HepG2 (cell line): ENCODE measurements around the gene KCNMA1. TPM values are rescaled to one million over a fixed set of nuclear protein-coding genes. Genes with fewer than 3 reads are reported as not detected.

Experiments used
- ATAC-seq: fragments of 200-7000 bp; cut with Tn5 transposase; 3 replicates; pipeline ENCODE4 v1.9.1; 2020; ENCODE audit warnings: mild to moderate bottlenecking, moderate library complexity
- BruUV-seq: library from RNA; stranded (reverse); fragments of 400-500 nt; replicated peaks from 2 replicates; lab custom pipeline; 2021; lab: Mats Ljungman, UMichigan
- CTCF ChIA-PET: fragments of 300-600 bp; formaldehyde crosslinking; extraction: SDS; loops from one replicate; lab custom pipeline; 2021; ENCODE audit warnings: low total read pairs, inconsistent platforms, low intra/inter-chr PET ratio; lab: Yijun Ruan, JAX
- POLR2A ChIA-PET: fragments of 350-600 bp; sonication (Branson Sonifier 250); formaldehyde crosslinking; loops from one replicate; lab custom pipeline; 2020; ENCODE audit warnings: antibody characterized with exemption, inconsistent platforms; lab: Yijun Ruan, JAX
- DNase-seq: peaks from one replicate; pipeline ENCODE4 v3.0.0-alpha.2; 2015; ENCODE audit warnings: low spot score
- FAIRE-seq: peaks from 3 replicates; lab custom pipeline; 2011; peaks lifted over from hg19 to GRCh38; lab: Jason Lieb, UNC
- H2AFZ ChIP-seq: one replicate; pipeline ENCODE4 v1.6.1; 2011; ENCODE audit warnings: low read length, inconsistent platforms
- H3K27ac ChIP-seq: fragments of 300-600 bp; 3 replicates; pipeline ENCODE4 v1.8.0; 2011; ENCODE audit warnings: mixed run types, mild to moderate bottlenecking, mixed read lengths, low read length, inconsistent platforms; ENCODE audit not compliant: insufficient read depth; ENCODE audit errors: extremely low read length
- H3K27me3 ChIP-seq, 2 experiments: fragments of 200-600 bp in 1 of 2; 2 replicates in 1 of 2; 3 replicates in 1 of 2; pipeline versions ENCODE4 v1.6.0 to v1.8.0; 2011; ENCODE audit warnings: low read length in 2 of 2, mild to moderate bottlenecking in 2 of 2, moderate library complexity in 2 of 2, inconsistent platforms in 1 of 2; ENCODE audit not compliant: insufficient read depth in 2 of 2, control insufficient read depth in 1 of 2
- H3K36me3 ChIP-seq, 2 experiments: fragments of 200-600 bp in 1 of 2; replicated peaks in 1 of 2; 2 replicates in 1 of 2; 3 replicates in 1 of 2; pipeline versions ENCODE4 v1.5.1 to v1.8.0; 2011; ENCODE audit warnings: low read length in 2 of 2, inconsistent platforms in 1 of 2; ENCODE audit not compliant: insufficient read depth in 2 of 2, control insufficient read depth in 1 of 2
- H3K4me1 ChIP-seq: 2 replicates; pipeline ENCODE4 v1.5.1; 2012; ENCODE audit warnings: low read length, inconsistent platforms; ENCODE audit not compliant: insufficient read depth
- H3K4me2 ChIP-seq: 2 replicates; pipeline ENCODE4 v1.6.0; 2011; ENCODE audit warnings: low read depth, low read length, inconsistent platforms
- H3K4me3 ChIP-seq, 3 experiments: fragments of 200-600 bp in 1 of 3; sonication (generic), shearing (Covaris generic) in 1 of 3; replicated peaks in 1 of 3; 2 replicates each; pipeline ENCODE4 v1.5.1; 2011 to 2016; ENCODE audit warnings: low read length in 3 of 3, inconsistent platforms in 2 of 3, low read depth in 2 of 3, mild to moderate bottlenecking in 2 of 3, control low read depth in 1 of 3, mixed read lengths in 1 of 3; ENCODE audit not compliant: insufficient read depth in 1 of 3
- H3K79me2 ChIP-seq: one replicate; pipeline ENCODE4 v1.6.1; 2011; ENCODE audit warnings: low read length, inconsistent platforms; ENCODE audit not compliant: insufficient read depth
- H3K9ac ChIP-seq: 2 replicates; pipeline ENCODE4 v1.6.0; 2011; ENCODE audit warnings: mild to moderate bottlenecking, low read depth, low read length, inconsistent platforms; ENCODE audit not compliant: insufficient read depth
- H3K9me3 ChIP-seq: 2 replicates; pipeline ENCODE4 v1.5.1; 2012; ENCODE audit warnings: mild to moderate bottlenecking, low read length
- H4K20me1 ChIP-seq: 2 replicates; pipeline ENCODE4 v1.6.0; 2011; ENCODE audit warnings: inconsistent platforms, mild to moderate bottlenecking, low read length, moderate library complexity; ENCODE audit not compliant: insufficient read depth
- ATF7 ChIP-seq, 2 experiments: fragments of 450-650 bp in 1 of 2; sonication (generic) in 1 of 2; formaldehyde crosslinking in 1 of 2; IDR thresholded peaks; 2 replicates each; pipeline versions ENCODE4 v1.4.0 to v1.6.1; 2016 to 2020; ENCODE audit warnings: antibody characterized with exemption in 1 of 2, mild to moderate bottlenecking in 1 of 2, missing genetic modification reagents in 1 of 2
- DZIP1 ChIP-seq: sonication (generic); formaldehyde crosslinking; IDR thresholded peaks from 2 replicates; pipeline ENCODE4 v1.5.0; 2020; ENCODE audit warnings: mild to moderate bottlenecking, missing genetic modification reagents
- E2F1 ChIP-seq: sonication (generic); formaldehyde crosslinking; IDR thresholded peaks from 2 replicates; pipeline ENCODE4 v1.5.0; 2020; ENCODE audit warnings: missing genetic modification reagents
- EP300 ChIP-seq, 3 experiments: sonication (generic) in 1 of 3; formaldehyde crosslinking in 1 of 3; IDR thresholded peaks; 2 replicates each; pipeline versions ENCODE4 v1.5.1 to v1.6.1; 2011 to 2020; ENCODE audit warnings: low read depth in 2 of 3, low read length in 2 of 3, borderline replicate concordance in 1 of 3, improper control_type of control experiment in 1 of 3, mild to moderate bottlenecking in 1 of 3, missing genetic modification reagents in 1 of 3, moderate library complexity in 1 of 3
- HMGXB4 ChIP-seq, 2 experiments: sonication (generic) in 1 of 2; formaldehyde crosslinking in 1 of 2; IDR thresholded peaks; 2 replicates each; pipeline versions ENCODE4 v1.4.0 to v1.6.1; 2018 to 2020; ENCODE audit warnings: missing genetic modification reagents in 2 of 2, borderline replicate concordance in 1 of 2, low read depth in 1 of 2, mild to moderate bottlenecking in 1 of 2, missing biosample characterization in 1 of 2
- HNRNPH1 ChIP-seq: fragments of 200-400 bp; formaldehyde crosslinking; optimal IDR thresholded peaks from 2 replicates; pipeline ENCODE3; 2017; ENCODE audit warnings: mild to moderate bottlenecking, low read depth, low read length
- MLX ChIP-seq: IDR thresholded peaks from 2 replicates; pipeline ENCODE4 v1.6.1; 2016
- NCOR1 ChIP-seq: fragments of 200-600 bp; sonication (generic); IDR thresholded peaks from 2 replicates; pipeline ENCODE4 v1.7.0; 2017; ENCODE audit warnings: antibody characterized with exemption, low read length, borderline replicate concordance
- NFE2L2 ChIP-seq: fragments of 150-350 bp; IDR thresholded peaks from 2 replicates; pipeline ENCODE4 v1.6.1; 2014; ENCODE audit warnings: low read length
- NKX3-1 ChIP-seq: sonication (generic); formaldehyde crosslinking; IDR thresholded peaks from 2 replicates; pipeline ENCODE4 v1.5.0; 2020; ENCODE audit warnings: missing genetic modification reagents
- ZC3H4 ChIP-seq: sonication (generic); formaldehyde crosslinking; IDR thresholded peaks from 2 replicates; pipeline ENCODE4 v1.4.0; 2020; ENCODE audit warnings: missing genetic modification reagents, borderline replicate concordance
- ZNF260 ChIP-seq: sonication (generic); formaldehyde crosslinking; IDR thresholded peaks from 2 replicates; pipeline ENCODE4 v1.4.0; 2020; ENCODE audit warnings: missing genetic modification reagents, low read depth, mild to moderate bottlenecking, borderline replicate concordance
- ZNF264 ChIP-seq: sonication (generic); formaldehyde crosslinking; IDR thresholded peaks from 2 replicates; pipeline ENCODE4 v1.4.0; 2020; ENCODE audit warnings: missing genetic modification reagents
- ZNF510 ChIP-seq: sonication (generic); formaldehyde crosslinking; IDR thresholded peaks from 2 replicates; pipeline ENCODE4 v1.4.0; 2020; ENCODE audit warnings: low read depth, mild to moderate bottlenecking, missing genetic modification reagents
- ZNF678 ChIP-seq: sonication (generic); formaldehyde crosslinking; IDR thresholded peaks from 2 replicates; pipeline ENCODE4 v1.4.0; 2020; ENCODE audit warnings: mild to moderate bottlenecking, missing genetic modification reagents
- ZNF740 ChIP-seq: sonication (generic); formaldehyde crosslinking; IDR thresholded peaks from 2 replicates; pipeline ENCODE4 v1.4.0; 2020; ENCODE audit warnings: missing genetic modification reagents
- WGBS: methylation state at CpG from one replicate; pipeline ENCODE4 v1.1.6; 2017; ENCODE audit warnings: low lambda C conversion rate; 5-methylcytosine and 5-hydroxymethylcytosine counted together
- in situ Hi-C: cut with HindIII; loops from 2 replicates; pipeline ENCODE4 v1.10.0; 2017; ENCODE audit warnings: low pct_unique_long_range_greater_than_20kb; ENCODE audit not compliant: extremely low pct_ligation_motif_present
- intact Hi-C: fragments of 100-400 bp; cut with micrococcal nuclease; formaldehyde crosslinking; loops from one replicate; pipeline ENCODE4 v1.10.0; 2022; ENCODE audit not compliant: unreplicated experiment
- polyA plus RNA-seq, 8 experiments: library from polyadenylated mRNA; depleted of rRNA in 3 of 8; stranded (reverse) in 7 of 8; unstranded in 1 of 8; fragments of >200 nt; fragmentation: Illumina TruSeq in 4 of 8; extraction: Trizol in 4 of 8; gene quantifications; 2 replicates each; pipeline versions ENCODE4 v1.2.1 to v1.2.3, GENCODE V29; 2011 to 2016; ENCODE audit warnings: low read depth in 4 of 8, missing spikeins in 1 of 8, mixed read lengths in 1 of 8; ENCODE audit not compliant: insufficient read depth in 1 of 8
- total RNA-seq, 5 experiments: library from RNA; depleted of rRNA; stranded (reverse); fragments of >200 nt; fragmentation: Illumina TruSeq; extraction: Trizol; gene quantifications; 2 replicates each; pipeline ENCODE4 v1.2.3, GENCODE V29; 2016; ENCODE audit warnings: low read depth in 1 of 5

KCNMA1 gene
- total and polyA plus RNA-seq, 2 of the 13 experiments (the other 11 are each of a cell fraction or from before 2014, with no cell fraction given): 0.02 TPM; not detected in 1

GRCh38 chr10:77628906-77629730 lies 8.5 kb downstream of the KCNMA1 start:
- H3K4me3 ChIP-seq: no peak overlapping the region
- FAIRE-seq (no peak), ATAC-seq (no peak), DNase-seq (no peak)
- H3K27me3 ChIP-seq: no peaks in the 10 kb centered on the region; a peak in 3 of 5 replicates
- H3K36me3 ChIP-seq: no peaks in the 10 kb centered on the region
- H3K4me2 ChIP-seq: no peak overlapping the region
- H2AFZ ChIP-seq: no peak overlapping the region
- H3K79me2 ChIP-seq: no peaks in the 10 kb centered on the region
- no peak overlapping the region for H3K9ac ChIP-seq
- no TSS peak for BruUV-seq
- H4K20me1 ChIP-seq: no peaks in the 10 kb centered on the region
- WGBS: 1% methylated on average over 8 of the region's 8 CpGs
- intact Hi-C loops (no loop called here), in situ Hi-C loops (no loop called here)
- H3K4me1 ChIP-seq: no peaks in the 10 kb centered on the region
- no peak overlapping the region for H3K27ac ChIP-seq
- ChIA-PET POLR2A (no interaction called here), CTCF (no interaction called here)
- H3K9me3 ChIP-seq: no peaks in the 10 kb centered on the region
- TF ChIP-seq NKX3-1 (CRISPR knock-in tag): no peak
- no peak for TF ChIP-seq MLX (CRISPR knock-in tag)
- no peak for TF ChIP-seq E2F1 (CRISPR knock-in tag)
- no peak for TF ChIP-seq DZIP1
- TF ChIP-seq HMGXB4 (CRISPR knock-in tag; IDR thresholded peaks at IDR 0.05; ENCODE audit: borderline replicate concordance in 1 of 2, low read depth in 1 of 2): no peak
- TF ChIP-seq ZNF510: no peak
- TF ChIP-seq NFE2L2: no peak
- TF ChIP-seq EP300 (IDR thresholded peaks at IDR 0.05; ENCODE audit: low read depth in 2 of 2, low read length in 2 of 2): no peak
- TF ChIP-seq EP300 (CRISPR knock-in tag; IDR thresholded peaks at IDR 0.05; ENCODE audit: borderline replicate concordance): no peak
- no peak for TF ChIP-seq ATF7 (IDR thresholded peaks at IDR 0.05)
- no peak for TF ChIP-seq ATF7 (CRISPR knock-in tag; IDR thresholded peaks at IDR 0.05)
- no peak for TF ChIP-seq ZNF678 (CRISPR knock-in tag)
- no peak for TF ChIP-seq ZC3H4 (CRISPR knock-in tag)
- no peak for TF ChIP-seq ZNF264 (CRISPR knock-in tag)
- TF ChIP-seq ZNF260 (CRISPR knock-in tag): no peak
- TF ChIP-seq NCOR1: no peak
- no peak for TF ChIP-seq HNRNPH1
- TF ChIP-seq ZNF740: no peak
